Karpas-422 (cell line): Measurements from ENCODE around the gene CCDC85C. TPM values are rescaled to one million over a fixed set of nuclear protein-coding genes. Genes with fewer than 3 reads are reported as not detected.

Experiments used
- DNase-seq: peaks from one replicate; pipeline ENCODE4 v3.0.0-alpha.2; 2015
- H2AFZ ChIP-seq: fragments of 200-600 bp; sonication (generic); 2 replicates; pipeline ENCODE4 v1.6.1; 2014; ENCODE audit warnings: antibody characterized with exemption, low read length, mixed read lengths
- H3K27ac ChIP-seq: fragments of 200-600 bp; sonication (generic); 2 replicates; pipeline ENCODE4 v1.5.1; 2014; ENCODE audit warnings: mild to moderate bottlenecking, low read length, moderate library complexity
- H3K27me3 ChIP-seq: fragments of 200-600 bp; sonication (generic); 2 replicates; pipeline ENCODE4 v1.6.1; 2014; ENCODE audit warnings: low read length, mixed read lengths
- H3K36me3 ChIP-seq: fragments of 200-600 bp; sonication (generic); 2 replicates; pipeline ENCODE4 v1.6.1; 2014; ENCODE audit warnings: low read length, mixed read lengths; ENCODE audit not compliant: insufficient read depth
- H3K4me1 ChIP-seq: fragments of 200-600 bp; sonication (generic); 2 replicates; pipeline ENCODE4 v1.6.1; 2014; ENCODE audit warnings: mild to moderate bottlenecking, low read length, mixed read lengths
- H3K4me2 ChIP-seq: fragments of 200-600 bp; sonication (generic); 2 replicates; pipeline ENCODE4 v1.6.1; 2014; ENCODE audit warnings: low read length, low read depth, mild to moderate bottlenecking; ENCODE audit not compliant: poor library complexity, severe bottlenecking
- H3K4me3 ChIP-seq: fragments of 200-600 bp; sonication (generic); 2 replicates; pipeline ENCODE4 v1.5.1; 2014; ENCODE audit warnings: mild to moderate bottlenecking, antibody characterized with exemption, low read length, mixed read lengths
- H3K79me2 ChIP-seq: fragments of 200-600 bp; sonication (generic); 2 replicates; pipeline ENCODE4 v1.6.1; 2014; ENCODE audit warnings: mild to moderate bottlenecking, low read length, mixed read lengths
- H3K9ac ChIP-seq: fragments of 200-600 bp; sonication (generic); 2 replicates; pipeline ENCODE4 v1.6.0; 2014; ENCODE audit warnings: low read length
- H3K9me2 ChIP-seq: fragments of 200-600 bp; sonication (generic), shearing (Covaris generic); replicated peaks from 2 replicates; pipeline ENCODE4 v1.6.0; 2014; ENCODE audit warnings: mild to moderate bottlenecking, low read length, moderate library complexity; ENCODE audit not compliant: insufficient read depth
- H3K9me3 ChIP-seq: fragments of 300-700, 200-600 bp; sonication (generic); 2 replicates; pipeline ENCODE4 v1.6.1; 2014; ENCODE audit warnings: low read length, mixed read lengths
- H4K20me1 ChIP-seq: fragments of 200-600 bp; sonication (generic); 2 replicates; pipeline ENCODE4 v1.6.1; 2014; ENCODE audit warnings: mild to moderate bottlenecking, antibody characterized with exemption, low read length, low read depth; ENCODE audit not compliant: insufficient read depth
- total RNA-seq: library from RNA; depleted of rRNA; stranded (reverse); fragments of >200 nt; shearing (Covaris generic); gene quantifications from 2 replicates; pipeline ENCODE4 v1.2.3, GENCODE V29; 2014; ENCODE audit warnings: low replicate concordance

CCDC85C gene
- total RNA-seq, 1 experiment from 2014 or later = 18.3 TPM

DNA sequence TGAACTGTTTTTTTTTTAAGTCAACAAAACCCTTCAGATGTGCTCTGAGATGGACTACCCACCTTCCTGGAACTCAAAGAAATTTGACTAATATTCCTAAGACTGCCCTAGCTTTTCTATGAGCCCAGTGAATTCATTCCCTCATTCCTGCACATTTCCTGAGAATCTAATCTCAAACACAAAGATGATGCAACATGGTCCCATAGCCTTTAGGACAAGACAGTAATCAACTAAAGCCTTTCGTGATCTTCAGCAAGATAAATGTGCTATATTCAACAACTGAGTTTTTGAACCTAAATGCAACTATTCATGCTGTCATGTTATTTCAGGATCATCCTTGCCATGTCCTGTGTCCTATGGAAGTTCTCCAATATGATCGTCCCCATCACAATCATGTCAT, 128.3 kb downstream of the CCDC85C start:
- no peak for DNase-seq
- Histone ChIP-seq H3K36me3 (0 out of 2 replicates have a peak, but pooled peaks cover 6% of the 10 kb centered on the region), H3K4me1 (peaks cover 83% of the 10 kb centered on the region), H3K9me3 (no peaks in the 10 kb centered on the region), H2AFZ (no peak overlapping the region), H3K4me2 (peak overlapping the region; percentile 1), H3K4me3 (no peak overlapping the region), H3K9me2 (no peaks in the 10 kb centered on the region), H3K27ac (peak overlapping the region; percentile 6; the same call in 1 of the 2 replicates), H3K27me3 (no peaks in the 10 kb centered on the region), H3K9ac (no peak overlapping the region), H3K79me2 (peaks cover 96% of the 10 kb centered on the region), H4K20me1 (peaks cover 38% of the 10 kb centered on the region)

DNA sequence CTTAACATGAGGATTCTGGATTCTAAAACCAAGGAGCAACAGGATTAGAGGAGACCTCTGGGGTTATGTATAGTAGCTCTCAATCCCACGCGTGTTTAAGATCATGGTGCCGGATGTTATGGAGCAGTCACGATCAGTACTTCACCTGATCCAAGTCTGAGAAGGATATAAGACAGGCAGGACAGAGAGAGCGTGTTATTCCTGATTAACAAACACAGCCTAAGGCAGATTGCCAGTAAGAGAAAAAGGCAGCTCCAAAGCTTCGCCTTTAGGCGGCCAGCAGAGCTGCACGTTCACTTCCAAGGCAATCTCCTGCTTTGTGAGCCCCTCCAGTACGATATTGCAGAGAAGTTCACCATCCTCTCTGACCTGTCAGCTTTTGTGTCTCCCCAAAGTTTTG, 128.8 kb downstream of the CCDC85C start:
- Histone ChIP-seq H4K20me1 (peaks cover 43% of the 10 kb centered on the region), H3K9me3 (no peaks in the 10 kb centered on the region), H3K27ac (peak overlapping the region; percentile 6; the same call in 1 of the 2 replicates), H3K9ac (no peak overlapping the region), H3K79me2 (peaks cover 100% of the 10 kb centered on the region), H3K4me3 (no peak overlapping the region), H3K27me3 (no peaks in the 10 kb centered on the region), H3K36me3 (0 out of 2 replicates have a peak, but pooled peaks cover 6% of the 10 kb centered on the region), H3K4me1 (peaks cover 88% of the 10 kb centered on the region), H2AFZ (no peak overlapping the region), H3K4me2 (peak overlapping the region; percentile 4), H3K9me2 (no peaks in the 10 kb centered on the region)
- no peak for DNase-seq

DNA sequence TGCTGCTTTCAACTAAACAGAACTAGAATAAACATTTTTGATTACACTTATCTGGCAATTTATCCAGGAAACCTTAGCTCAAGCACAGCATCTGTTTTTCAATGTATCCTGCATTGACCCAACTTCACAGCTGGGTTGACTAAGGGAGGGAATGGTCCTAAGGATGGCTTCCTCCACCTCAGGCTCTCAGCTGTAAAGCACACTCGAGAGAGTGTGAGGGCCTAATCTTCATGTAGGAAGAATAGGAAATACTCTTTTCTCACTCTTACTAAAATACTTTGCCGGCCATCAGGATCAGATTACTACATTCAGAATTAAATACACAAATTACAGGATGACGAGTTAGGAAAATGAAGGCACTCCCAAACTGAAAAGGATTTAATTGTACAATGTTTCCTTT, 130.5 kb downstream of the CCDC85C start:
- Histone ChIP-seq H3K27ac (peak overlapping the region; percentile 23), H3K4me1 (peaks cover 97% of the 10 kb centered on the region), H3K27me3 (no peaks in the 10 kb centered on the region), H2AFZ (no peak overlapping the region), H3K79me2 (peaks cover 100% of the 10 kb centered on the region), H3K9me2 (no peaks in the 10 kb centered on the region), H3K9me3 (no peaks in the 10 kb centered on the region), H3K9ac (peak overlapping the region; percentile 36), H4K20me1 (peaks cover 54% of the 10 kb centered on the region), H3K4me2 (peak overlapping the region; percentile 58), H3K4me3 (peak overlapping the region; percentile 1; the same call in 1 of the 2 replicates), H3K36me3 (0 out of 2 replicates have a peak, but pooled peaks cover 6% of the 10 kb centered on the region)
- no peak for DNase-seq

- Histone ChIP-seq H3K9me3 (no peaks in the 10 kb centered on the region), H2AFZ (no peak overlapping the region), H3K4me2 (peak overlapping the region; percentile 58), H3K9me2 (no peaks in the 10 kb centered on the region), H3K27me3 (no peaks in the 10 kb centered on the region), H3K79me2 (peaks cover 100% of the 10 kb centered on the region), H3K36me3 (0 out of 2 replicates have a peak, but pooled peaks cover 6% of the 10 kb centered on the region), H4K20me1 (peaks cover 58% of the 10 kb centered on the region), H3K4me3 (peak overlapping the region; percentile 1; the same call in 1 of the 2 replicates), H3K4me1 (peaks cover 97% of the 10 kb centered on the region), H3K9ac (no peak overlapping the region; the same call in 1 of the 2 replicates), H3K27ac (peak overlapping the region; percentile 23)
- no peak for DNase-seq
Observed at GRCh38 chr14:99472937-99473336, 131.1 kb downstream of the CCDC85C start.

DNA sequence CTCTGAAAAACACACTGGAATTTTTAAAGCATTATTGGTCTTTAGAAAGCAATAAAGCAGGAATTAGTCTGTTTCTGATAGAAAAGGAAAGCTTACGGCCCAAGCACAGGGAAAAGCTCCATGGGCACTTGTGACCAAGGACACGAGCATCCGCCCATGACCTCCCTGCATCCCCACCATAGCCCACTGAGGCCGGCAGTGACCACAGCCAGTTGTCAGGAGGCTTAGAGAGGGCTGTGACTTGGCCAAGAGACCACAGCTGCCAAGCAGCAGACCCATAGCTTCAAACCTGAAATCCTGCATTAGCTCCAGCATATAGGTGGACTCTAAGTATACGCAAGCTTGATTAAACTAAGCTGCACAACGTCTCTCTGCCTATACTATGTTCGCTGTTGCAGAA, 132.3 kb downstream of the CCDC85C start:
- no peak overlapping the region for H3K4me3 ChIP-seq
- H2AFZ ChIP-seq = no peak overlapping the region
- H3K4me2 ChIP-seq = peak overlapping the region; percentile 58
- 0 out of 2 replicates have a peak, but pooled peaks cover 6% of the 10 kb centered on the region for H3K36me3 ChIP-seq
- no peak for DNase-seq
- H3K27me3 ChIP-seq = no peaks in the 10 kb centered on the region
- no peaks in the 10 kb centered on the region for H3K9me3 ChIP-seq
- peaks cover 68% of the 10 kb centered on the region for H4K20me1 ChIP-seq
- peaks cover 100% of the 10 kb centered on the region for H3K79me2 ChIP-seq
- H3K9ac ChIP-seq = no peak overlapping the region
- peaks cover 99% of the 10 kb centered on the region for H3K4me1 ChIP-seq
- peak overlapping the region; percentile 23; the same call in 1 of the 2 replicates for H3K27ac ChIP-seq
- H3K9me2 ChIP-seq = no peaks in the 10 kb centered on the region

DNA sequence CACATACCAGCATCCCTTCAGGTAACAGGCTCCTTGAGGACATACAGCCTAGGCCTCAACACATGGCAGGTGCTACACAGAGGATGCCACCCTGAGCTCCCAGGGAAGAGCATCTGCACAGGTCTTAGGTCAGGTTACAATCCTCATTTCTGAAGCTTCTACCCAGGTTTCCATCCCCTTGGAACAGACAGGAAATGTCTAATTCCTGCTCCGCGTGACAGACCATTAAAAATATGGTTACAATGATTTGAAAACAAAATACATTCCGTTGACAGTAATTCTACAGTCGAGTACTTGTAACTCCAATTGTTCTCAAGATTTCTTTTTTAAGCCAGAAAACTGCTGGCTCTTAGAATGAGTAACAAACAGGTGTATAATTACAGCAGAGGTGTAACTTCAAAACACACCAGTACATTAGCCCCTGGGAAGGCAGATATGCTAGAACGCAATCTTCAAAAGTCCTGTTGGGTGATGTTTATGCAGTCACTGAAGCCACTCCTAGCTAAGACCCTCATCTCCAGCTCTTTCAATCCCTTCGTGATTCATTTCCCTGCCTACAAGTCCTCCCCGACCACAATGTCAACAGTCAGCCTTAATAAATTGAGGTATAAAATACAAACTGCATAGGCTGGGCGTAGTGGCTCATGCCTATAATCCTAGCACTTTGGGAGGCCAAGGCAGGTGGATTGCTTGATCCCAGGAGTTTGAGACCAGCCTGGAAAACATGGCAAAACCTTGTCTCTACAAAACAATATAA, 135.0 kb downstream of the CCDC85C start:
- no peak overlapping the region for H3K9ac ChIP-seq
- no peak overlapping the region for H3K4me2 ChIP-seq
- no peak for DNase-seq
- H3K79me2 ChIP-seq = peaks cover 99% of the 10 kb centered on the region
- H4K20me1 ChIP-seq = peaks cover 63% of the 10 kb centered on the region
- no peak overlapping the region for H3K4me3 ChIP-seq
- H2AFZ ChIP-seq = no peak overlapping the region
- H3K4me1 ChIP-seq = peaks cover 100% of the 10 kb centered on the region
- H3K9me2 ChIP-seq = no peaks in the 10 kb centered on the region
- H3K27ac ChIP-seq = no peak overlapping the region
- no peaks in the 10 kb centered on the region; the same call in 1 of the 2 replicates for H3K36me3 ChIP-seq
- H3K27me3 ChIP-seq = no peaks in the 10 kb centered on the region
- H3K9me3 ChIP-seq = no peaks in the 10 kb centered on the region

DNA sequence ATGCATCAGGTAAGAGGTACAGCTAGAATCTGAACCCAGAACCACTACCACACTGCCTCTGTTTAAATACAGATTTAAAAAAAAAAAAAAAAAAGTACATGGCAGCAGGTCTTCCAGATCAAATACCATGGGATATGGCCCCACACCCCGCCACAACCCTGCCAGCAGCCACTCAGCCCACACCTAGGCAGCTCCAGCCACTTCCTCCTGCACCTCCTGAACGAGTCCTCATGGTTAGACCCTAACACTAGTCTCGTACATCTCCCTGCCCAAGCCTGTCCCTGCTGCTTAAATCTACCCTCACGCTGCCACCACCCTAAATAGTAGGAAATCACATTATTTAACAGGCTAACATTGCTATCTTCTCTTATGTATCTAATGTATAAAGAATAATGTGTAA, 135.9 kb downstream of the CCDC85C start:
- Histone ChIP-seq H2AFZ (no peak overlapping the region), H3K27ac (peak overlapping the region; percentile 33; the same call in 1 of the 2 replicates), H3K36me3 (peaks cover 8% of the 10 kb centered on the region; the same call in 1 of the 2 replicates), H3K4me2 (peak overlapping the region; percentile 12), H3K9ac (no peak overlapping the region; the same call in 1 of the 2 replicates), H4K20me1 (peaks cover 57% of the 10 kb centered on the region), H3K9me2 (no peaks in the 10 kb centered on the region), H3K27me3 (no peaks in the 10 kb centered on the region), H3K4me3 (no peak overlapping the region), H3K4me1 (peaks cover 93% of the 10 kb centered on the region), H3K9me3 (no peaks in the 10 kb centered on the region), H3K79me2 (peaks cover 99% of the 10 kb centered on the region)
- no peak for DNase-seq

DNA sequence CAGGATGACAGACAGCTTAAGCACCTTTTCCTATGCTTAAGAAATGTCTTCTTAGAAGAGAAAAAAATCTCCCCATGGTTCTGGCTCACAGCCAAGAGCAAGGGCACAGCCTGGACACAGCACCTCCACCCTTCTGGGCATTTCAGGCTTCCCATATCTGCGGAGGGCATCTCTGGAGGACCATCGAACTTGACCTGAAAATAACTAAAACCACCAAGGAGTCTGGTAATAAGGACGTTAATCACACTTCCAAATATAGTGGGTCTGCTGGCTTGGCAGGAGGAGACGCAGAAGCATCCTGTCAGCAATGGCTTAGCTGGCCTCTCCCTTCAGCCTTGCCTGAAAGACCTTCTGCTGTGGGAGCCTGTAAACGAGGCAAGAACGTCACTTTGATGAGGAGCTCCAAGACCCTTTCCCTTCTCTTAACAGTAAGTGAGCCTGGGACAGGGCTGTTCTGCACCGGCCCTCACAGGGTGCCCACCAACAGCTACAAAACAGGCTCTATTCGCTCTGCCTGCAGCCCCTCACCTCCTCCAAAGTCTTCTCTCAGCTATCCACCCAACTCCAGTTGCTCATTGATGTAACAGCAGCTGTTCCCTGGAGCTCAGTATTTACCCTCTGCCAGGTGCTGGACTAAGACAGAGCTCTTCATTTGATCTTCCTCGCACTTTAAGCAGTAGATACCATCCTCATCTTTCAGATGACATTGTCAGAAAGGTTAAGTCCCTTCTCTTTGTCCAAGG, 136.5 kb downstream of the CCDC85C start:
- H4K20me1 ChIP-seq = peaks cover 57% of the 10 kb centered on the region
- peak overlapping the region; percentile 12 for H3K4me2 ChIP-seq
- H3K4me1 ChIP-seq = peaks cover 91% of the 10 kb centered on the region
- peak overlapping the region; percentile 33 for H3K27ac ChIP-seq
- no peak for DNase-seq
- peaks cover 98% of the 10 kb centered on the region for H3K79me2 ChIP-seq
- no peaks in the 10 kb centered on the region for H3K27me3 ChIP-seq
- H3K4me3 ChIP-seq = no peak overlapping the region
- no peaks in the 10 kb centered on the region for H3K9me2 ChIP-seq
- H3K9ac ChIP-seq = peak overlapping the region; percentile 20; the same call in 1 of the 2 replicates
- no peaks in the 10 kb centered on the region for H3K9me3 ChIP-seq
- peaks cover 12% of the 10 kb centered on the region for H3K36me3 ChIP-seq
- no peak overlapping the region for H2AFZ ChIP-seq
